Panc1 (cell line): ENCODE results near the gene BTBD17. TPM values are rescaled to one million over a fixed set of nuclear protein-coding genes. Genes with fewer than 3 reads are reported as not detected.

ENCODE experiments used
- ATAC-seq: fragments of 200-7000 bp; cut with Tn5 transposase; 2 replicates; pipeline ENCODE4 v1.9.1; 2020; ENCODE audit warnings: mild to moderate bottlenecking, moderate library complexity
- BruUV-seq: library from RNA; stranded (reverse); fragments of 400-500 nt; replicated peaks from 2 replicates; lab custom pipeline; 2021; lab: Mats Ljungman, UMichigan
- CTCF ChIA-PET: fragments of 300-600 bp; sonication (Branson Sonifier 250); formaldehyde crosslinking; loops from one replicate; lab custom pipeline; 2022; ENCODE audit warnings: antibody characterized with exemption; lab: Charles Lee
- POLR2A ChIA-PET: fragments of 300-600 bp; sonication (Branson Sonifier 250); formaldehyde crosslinking; loops from one replicate; lab custom pipeline; 2022; ENCODE audit warnings: antibody characterized with exemption; lab: Charles Lee
- DNase-seq: peaks from one replicate; pipeline ENCODE4 v3.0.0-alpha.2; 2010; ENCODE audit warnings: low read depth, low spot score
- H3K27ac ChIP-seq: 2 replicates; pipeline ENCODE4 v1.5.1; 2011; ENCODE audit warnings: mild to moderate bottlenecking, low read length, inconsistent platforms
- H3K27me3 ChIP-seq: fragments of 200-500 bp; sonication (Bioruptor generic); 2 replicates; pipeline ENCODE4 v1.6.0; 2014; ENCODE audit warnings: low read length, inconsistent platforms; ENCODE audit not compliant: control insufficient read depth, insufficient read depth
- H3K36me3 ChIP-seq: fragments of 200-500 bp; sonication (Bioruptor generic); 2 replicates; pipeline ENCODE4 v1.5.1; 2014; ENCODE audit warnings: inconsistent platforms, mild to moderate bottlenecking, low read length, moderate library complexity; ENCODE audit not compliant: control insufficient read depth, insufficient read depth
- H3K4me1 ChIP-seq: 2 replicates; pipeline ENCODE4 v1.5.1; 2011; ENCODE audit warnings: inconsistent platforms, mild to moderate bottlenecking, low read length, moderate library complexity; ENCODE audit not compliant: control insufficient read depth, insufficient read depth
- H3K4me3 ChIP-seq, 2 experiments: 2 replicates each; pipeline ENCODE4 v1.5.1; 2011 to 2012; ENCODE audit warnings: low read depth in 2 of 2, low read length in 2 of 2, mild to moderate bottlenecking in 2 of 2, inconsistent platforms in 1 of 2, moderate library complexity in 1 of 2
- H3K9me3 ChIP-seq: fragments of 200-500 bp; sonication (Bioruptor generic); 2 replicates; pipeline ENCODE4 v1.5.1; 2014; ENCODE audit warnings: low read depth, mild to moderate bottlenecking, inconsistent platforms, low read length, moderate library complexity; ENCODE audit not compliant: control insufficient read depth, insufficient read depth
- POLR2AphosphoS5 ChIP-seq: IDR thresholded peaks from 2 replicates; pipeline ENCODE4 v1.6.1; 2012; ENCODE audit warnings: mild to moderate bottlenecking, low read depth, low read length, moderate library complexity
- REST ChIP-seq, 2 experiments: IDR thresholded peaks; 2 replicates each; pipeline ENCODE4 v1.6.1; 2011 to 2012; ENCODE audit warnings: low read depth in 2 of 2, control low read depth in 1 of 2, low read length in 1 of 2, mild to moderate bottlenecking in 1 of 2, moderate library complexity in 1 of 2; ENCODE audit not compliant: insufficient read depth in 1 of 2
- SIN3A ChIP-seq: IDR thresholded peaks from 2 replicates; pipeline ENCODE4 v1.6.1; 2012; ENCODE audit warnings: low read depth, mild to moderate bottlenecking, low read length, moderate library complexity, borderline replicate concordance; ENCODE audit not compliant: insufficient read depth
- TCF7L2 ChIP-seq: IDR thresholded peaks from 2 replicates; pipeline ENCODE4 v1.6.1; 2011; ENCODE audit warnings: mild to moderate bottlenecking, low read depth, low read length, inconsistent platforms
- in situ Hi-C: cut with HindIII; loops from 2 replicates; pipeline ENCODE4 v1.10.0; 2016; ENCODE audit warnings: low sequenced_read_pairs, low pct_unique_long_range_greater_than_20kb
- intact Hi-C: fragments of 100-400 bp; cut with micrococcal nuclease; formaldehyde crosslinking; loops from one replicate; pipeline ENCODE4 v1.10.0; 2022; ENCODE audit not compliant: unreplicated experiment
- total RNA-seq: library from RNA; stranded (reverse); gene quantifications from one replicate; pipeline ENCODE4 v1.2.1, GENCODE V29; 2021; ENCODE audit not compliant: unreplicated experiment
- TF ChIP-seq, protein P1 (sequence below): fragments of 450-650 bp; IDR thresholded peaks from 2 replicates; pipeline ENCODE4 v1.5.1; 2017; ENCODE audit warnings: mild to moderate bottlenecking

Gene BTBD17
- total RNA-seq, 1 experiment from 2014 or later, result not detected

GRCh38 chr17:74408815-74409214, 47.1 kb upstream of the BTBD17 start:
- BruUV-seq, result no TSS peak
- no peaks in the 10 kb centered on the region for H3K4me1 ChIP-seq
- DNase-seq (no peak), ATAC-seq (no peak)
- intact Hi-C loops (no loop called here), in situ Hi-C loops (no loop called here)
- CTCF ChIA-PET, result interaction anchor here (0.6 to 0.7 kb wide), 3 partner anchors 10 to 48 kb away, joined by 3 to 7 read pairs (median 4); no protein-coding TSS in a partner anchor
- no peak overlapping the region for H3K4me3 ChIP-seq
- POLR2A ChIA-PET, result interaction anchor here (0.6 kb wide), 1 partner anchor 398 kb away, joined by 3 read pairs; no protein-coding TSS in a partner anchor
- no peaks in the 10 kb centered on the region for H3K36me3 ChIP-seq
- H3K27ac ChIP-seq, result no peak overlapping the region
- H3K27me3 ChIP-seq, result no peaks in the 10 kb centered on the region
- TF ChIP-seq SIN3A, result no peak
- no peak for TF ChIP-seq REST (IDR thresholded peaks at IDR 0.05; ENCODE audit: insufficient read depth in 1 of 2, low read depth in 2 of 2, low read length in 1 of 2)
- TF ChIP-seq, protein P1, sequence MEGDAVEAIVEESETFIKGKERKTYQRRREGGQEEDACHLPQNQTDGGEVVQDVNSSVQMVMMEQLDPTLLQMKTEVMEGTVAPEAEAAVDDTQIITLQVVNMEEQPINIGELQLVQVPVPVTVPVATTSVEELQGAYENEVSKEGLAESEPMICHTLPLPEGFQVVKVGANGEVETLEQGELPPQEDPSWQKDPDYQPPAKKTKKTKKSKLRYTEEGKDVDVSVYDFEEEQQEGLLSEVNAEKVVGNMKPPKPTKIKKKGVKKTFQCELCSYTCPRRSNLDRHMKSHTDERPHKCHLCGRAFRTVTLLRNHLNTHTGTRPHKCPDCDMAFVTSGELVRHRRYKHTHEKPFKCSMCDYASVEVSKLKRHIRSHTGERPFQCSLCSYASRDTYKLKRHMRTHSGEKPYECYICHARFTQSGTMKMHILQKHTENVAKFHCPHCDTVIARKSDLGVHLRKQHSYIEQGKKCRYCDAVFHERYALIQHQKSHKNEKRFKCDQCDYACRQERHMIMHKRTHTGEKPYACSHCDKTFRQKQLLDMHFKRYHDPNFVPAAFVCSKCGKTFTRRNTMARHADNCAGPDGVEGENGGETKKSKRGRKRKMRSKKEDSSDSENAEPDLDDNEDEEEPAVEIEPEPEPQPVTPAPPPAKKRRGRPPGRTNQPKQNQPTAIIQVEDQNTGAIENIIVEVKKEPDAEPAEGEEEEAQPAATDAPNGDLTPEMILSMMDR, result no peak
- TF ChIP-seq TCF7L2, result no peak
- H3K9me3 ChIP-seq, result no peaks in the 10 kb centered on the region

DNA sequence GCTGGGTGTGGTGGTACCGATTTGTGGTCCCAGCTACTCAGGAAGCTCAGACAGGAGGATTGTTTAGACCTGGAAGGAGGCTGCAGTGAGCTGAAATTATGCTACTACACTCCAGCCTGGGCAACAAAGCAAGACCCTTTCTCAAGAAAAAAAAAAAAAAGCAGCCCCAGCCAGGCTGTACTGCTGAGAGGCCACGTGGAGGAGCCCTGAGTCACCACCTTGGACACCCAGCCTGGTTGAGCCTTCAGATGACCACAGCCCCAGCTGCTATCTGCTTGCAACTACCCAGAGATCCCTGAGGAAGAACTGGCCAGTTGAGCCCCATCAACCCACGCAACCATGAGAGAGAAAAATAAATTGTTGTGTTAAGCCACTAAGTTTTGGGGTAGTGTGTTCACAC, 46.6 kb upstream of the BTBD17 start:
- POLR2A ChIA-PET, result interaction anchor here (0.6 kb wide), 1 partner anchor 398 kb away, joined by 3 read pairs; no protein-coding TSS in a partner anchor
- peak; percentile 77 for ATAC-seq

More for the DNA sequence above, 46.6 kb upstream of the BTBD17 start:
- TF ChIP-seq, protein P1, result no peak
- TF ChIP-seq TCF7L2 (no peak), SIN3A (no peak), POLR2AphosphoS5 (no peak), REST (IDR thresholded peaks at IDR 0.05; ENCODE audit: insufficient read depth in 1 of 2, low read depth in 2 of 2, low read length in 1 of 2) (no peak)
- Histone ChIP-seq H3K4me3 (no peak overlapping the region), H3K27ac (no peak overlapping the region), H3K4me1 (no peaks in the 10 kb centered on the region), H3K9me3 (no peaks in the 10 kb centered on the region), H3K27me3 (no peaks in the 10 kb centered on the region), H3K36me3 (no peaks in the 10 kb centered on the region)
- BruUV-seq, result no TSS peak
- in situ Hi-C loops, result no loop called here
- intact Hi-C loops, result no loop called here
- CTCF ChIA-PET, result interaction anchor here (0.6 to 0.7 kb wide), 4 partner anchors 47 to 613 kb away, joined by 3 to 13 read pairs (median 5); no protein-coding TSS in a partner anchor
- no peak for DNase-seq
